Measurements from ENCODE around the gene PDK4. TPM values are rescaled to one million over a fixed set of nuclear protein-coding genes. Genes with fewer than 3 reads are reported as not detected.

Gene PDK4
- total and polyA plus RNA-seq, 10 of the 15 experiments (the other 5 are each of a cell fraction or from before 2014, with no cell fraction given), result 0.03 to 0.46 TPM; not detected in 8

DNA sequence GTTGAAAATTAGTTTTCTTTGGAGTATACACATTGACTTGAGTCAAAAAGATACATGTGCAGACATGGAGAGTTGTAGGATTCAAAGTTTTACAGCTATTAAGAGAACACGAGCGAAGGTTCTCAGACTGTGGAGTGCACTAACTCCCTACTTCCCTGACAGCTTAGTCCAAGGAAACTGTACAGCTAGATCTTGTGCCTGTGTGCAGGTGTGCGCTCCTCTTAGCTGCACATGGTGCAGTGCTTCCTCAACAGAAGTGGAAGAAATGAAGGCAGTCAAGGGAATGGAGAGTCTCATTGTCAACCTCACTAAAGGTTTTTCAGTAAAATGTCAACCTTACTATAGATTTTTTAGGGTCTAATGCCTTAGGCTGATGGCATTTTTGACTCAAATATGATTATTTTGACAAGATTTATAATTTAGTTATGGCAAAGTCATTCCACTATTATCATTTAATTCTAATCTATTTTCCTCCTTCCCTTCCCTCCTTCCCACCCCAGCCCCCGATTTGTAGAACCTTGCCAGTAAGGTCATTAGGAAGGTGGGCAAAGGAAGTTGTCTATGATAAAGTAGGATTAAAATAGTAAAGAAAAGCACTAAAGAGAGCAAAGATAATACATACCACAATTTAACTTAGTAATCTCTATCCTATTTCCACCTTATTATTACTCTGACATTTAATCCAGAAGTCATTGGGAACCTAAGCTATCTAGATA lies 13.6 kb downstream of the PDK4 start:
- WGBS (ENCODE audit: insufficient coverage, insufficient replicate concordance, low lambda C conversion rate, missing lambda C conversion rate), result 84% methylated on average over 4 of the region's 4 CpGs
- Histone ChIP-seq H3K4me3 (no peak overlapping the region), H3K36me3 (ENCODE audit: control insufficient read depth in 2 of 2, insufficient read depth in 2 of 2, low read length in 1 of 2) (no peaks in the 10 kb centered on the region), H4K20me1 (ENCODE audit: control insufficient read depth, insufficient read depth) (no peaks in the 10 kb centered on the region; the same call in 1 of the 2 replicates), H3K27ac (ENCODE audit: control insufficient read depth, insufficient read depth) (no peak overlapping the region), H3K27me3 (replicated peaks in 1 of 2; ENCODE audit: control insufficient read depth in 2 of 2, insufficient read depth in 2 of 2, low read length in 1 of 2) (no peaks in the 10 kb centered on the region), H3K9ac (ENCODE audit: control insufficient read depth, insufficient read depth, low read length) (no peak overlapping the region), H3K79me2 (ENCODE audit: control insufficient read depth, insufficient read depth, low read length) (no peaks in the 10 kb centered on the region), H3K9me3 (replicated peaks; ENCODE audit: control insufficient read depth, insufficient read depth, low read length) (no peaks in the 10 kb centered on the region), H2AFZ (ENCODE audit: control insufficient read depth, low read depth, low read length) (no peak overlapping the region), H3K4me2 (ENCODE audit: control insufficient read depth, insufficient read depth) (no peak overlapping the region), H3K4me1 (ENCODE audit: control insufficient read depth, insufficient read depth, low read length) (no peaks in the 10 kb centered on the region)
- FAIRE-seq (no peak), DNase-seq (ENCODE audit: low read depth, low spot score) (no peak), ATAC-seq (no peak)
- intact Hi-C loops (cut with micrococcal nuclease; ENCODE audit: unreplicated experiment), result no loop called here
- TF ChIP-seq, protein P1, sequence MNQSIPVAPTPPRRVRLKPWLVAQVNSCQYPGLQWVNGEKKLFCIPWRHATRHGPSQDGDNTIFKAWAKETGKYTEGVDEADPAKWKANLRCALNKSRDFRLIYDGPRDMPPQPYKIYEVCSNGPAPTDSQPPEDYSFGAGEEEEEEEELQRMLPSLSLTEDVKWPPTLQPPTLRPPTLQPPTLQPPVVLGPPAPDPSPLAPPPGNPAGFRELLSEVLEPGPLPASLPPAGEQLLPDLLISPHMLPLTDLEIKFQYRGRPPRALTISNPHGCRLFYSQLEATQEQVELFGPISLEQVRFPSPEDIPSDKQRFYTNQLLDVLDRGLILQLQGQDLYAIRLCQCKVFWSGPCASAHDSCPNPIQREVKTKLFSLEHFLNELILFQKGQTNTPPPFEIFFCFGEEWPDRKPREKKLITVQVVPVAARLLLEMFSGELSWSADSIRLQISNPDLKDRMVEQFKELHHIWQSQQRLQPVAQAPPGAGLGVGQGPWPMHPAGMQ (IDR thresholded peaks at IDR 0.05; ENCODE audit: borderline replicate concordance), result no peak
- TF ChIP-seq TCF12 (IDR thresholded peaks at IDR 0.05; ENCODE audit: low read depth, low read length) (no peak), POLR2AphosphoS2 (IDR thresholded peaks at IDR 0.05; ENCODE audit: low read depth, low read length) (no peak), TCF3 (IDR thresholded peaks at IDR 0.05; ENCODE audit: borderline replicate concordance, insufficient read depth, low read depth, low read length) (no peak), GABPA (IDR thresholded peaks at IDR 0.05; ENCODE audit: low read depth) (no peak), CEBPB (IDR thresholded peaks at IDR 0.05; ENCODE audit: borderline replicate concordance in 1 of 2, low read depth in 2 of 2, low read length in 2 of 2) (no peak), MYB (IDR thresholded peaks at IDR 0.05; ENCODE audit: borderline replicate concordance, low read depth, low read length) (no peak), NFIC (IDR thresholded peaks at IDR 0.05; ENCODE audit: low read depth, low read length) (no peak), NR2F1 (conservative IDR thresholded peaks at IDR 0.05) (no peak), ZZZ3 (IDR thresholded peaks at IDR 0.05; ENCODE audit: control insufficient read depth, insufficient read length, low read depth) (no peak)
- TF ChIP-seq, protein P2, sequence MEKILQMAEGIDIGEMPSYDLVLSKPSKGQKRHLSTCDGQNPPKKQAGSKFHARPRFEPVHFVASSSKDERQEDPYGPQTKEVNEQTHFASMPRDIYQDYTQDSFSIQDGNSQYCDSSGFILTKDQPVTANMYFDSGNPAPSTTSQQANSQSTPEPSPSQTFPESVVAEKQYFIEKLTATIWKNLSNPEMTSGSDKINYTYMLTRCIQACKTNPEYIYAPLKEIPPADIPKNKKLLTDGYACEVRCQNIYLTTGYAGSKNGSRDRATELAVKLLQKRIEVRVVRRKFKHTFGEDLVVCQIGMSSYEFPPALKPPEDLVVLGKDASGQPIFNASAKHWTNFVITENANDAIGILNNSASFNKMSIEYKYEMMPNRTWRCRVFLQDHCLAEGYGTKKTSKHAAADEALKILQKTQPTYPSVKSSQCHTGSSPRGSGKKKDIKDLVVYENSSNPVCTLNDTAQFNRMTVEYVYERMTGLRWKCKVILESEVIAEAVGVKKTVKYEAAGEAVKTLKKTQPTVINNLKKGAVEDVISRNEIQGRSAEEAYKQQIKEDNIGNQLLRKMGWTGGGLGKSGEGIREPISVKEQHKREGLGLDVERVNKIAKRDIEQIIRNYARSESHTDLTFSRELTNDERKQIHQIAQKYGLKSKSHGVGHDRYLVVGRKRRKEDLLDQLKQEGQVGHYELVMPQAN (conservative IDR thresholded peaks at IDR 0.05), result no peak
- TF ChIP-seq, protein P3, sequence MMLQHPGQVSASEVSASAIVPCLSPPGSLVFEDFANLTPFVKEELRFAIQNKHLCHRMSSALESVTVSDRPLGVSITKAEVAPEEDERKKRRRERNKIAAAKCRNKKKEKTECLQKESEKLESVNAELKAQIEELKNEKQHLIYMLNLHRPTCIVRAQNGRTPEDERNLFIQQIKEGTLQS (IDR thresholded peaks at IDR 0.05; ENCODE audit: borderline replicate concordance, extremely low read depth, low read depth, low read length), result no peak
- TF ChIP-seq, protein P4, sequence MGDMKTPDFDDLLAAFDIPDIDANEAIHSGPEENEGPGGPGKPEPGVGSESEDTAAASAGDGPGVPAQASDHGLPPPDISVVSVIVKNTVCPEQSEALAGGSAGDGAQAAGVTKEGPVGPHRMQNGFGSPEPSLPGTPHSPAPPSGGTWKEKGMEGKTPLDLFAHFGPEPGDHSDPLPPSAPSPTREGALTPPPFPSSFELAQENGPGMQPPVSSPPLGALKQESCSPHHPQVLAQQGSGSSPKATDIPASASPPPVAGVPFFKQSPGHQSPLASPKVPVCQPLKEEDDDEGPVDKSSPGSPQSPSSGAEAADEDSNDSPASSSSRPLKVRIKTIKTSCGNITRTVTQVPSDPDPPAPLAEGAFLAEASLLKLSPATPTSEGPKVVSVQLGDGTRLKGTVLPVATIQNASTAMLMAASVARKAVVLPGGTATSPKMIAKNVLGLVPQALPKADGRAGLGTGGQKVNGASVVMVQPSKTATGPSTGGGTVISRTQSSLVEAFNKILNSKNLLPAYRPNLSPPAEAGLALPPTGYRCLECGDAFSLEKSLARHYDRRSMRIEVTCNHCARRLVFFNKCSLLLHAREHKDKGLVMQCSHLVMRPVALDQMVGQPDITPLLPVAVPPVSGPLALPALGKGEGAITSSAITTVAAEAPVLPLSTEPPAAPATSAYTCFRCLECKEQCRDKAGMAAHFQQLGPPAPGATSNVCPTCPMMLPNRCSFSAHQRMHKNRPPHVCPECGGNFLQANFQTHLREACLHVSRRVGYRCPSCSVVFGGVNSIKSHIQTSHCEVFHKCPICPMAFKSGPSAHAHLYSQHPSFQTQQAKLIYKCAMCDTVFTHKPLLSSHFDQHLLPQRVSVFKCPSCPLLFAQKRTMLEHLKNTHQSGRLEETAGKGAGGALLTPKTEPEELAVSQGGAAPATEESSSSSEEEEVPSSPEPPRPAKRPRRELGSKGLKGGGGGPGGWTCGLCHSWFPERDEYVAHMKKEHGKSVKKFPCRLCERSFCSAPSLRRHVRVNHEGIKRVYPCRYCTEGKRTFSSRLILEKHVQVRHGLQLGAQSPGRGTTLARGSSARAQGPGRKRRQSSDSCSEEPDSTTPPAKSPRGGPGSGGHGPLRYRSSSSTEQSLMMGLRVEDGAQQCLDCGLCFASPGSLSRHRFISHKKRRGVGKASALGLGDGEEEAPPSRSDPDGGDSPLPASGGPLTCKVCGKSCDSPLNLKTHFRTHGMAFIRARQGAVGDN (IDR thresholded peaks at IDR 0.05), result no peak
- CTCF ChIA-PET, result interaction anchor here (0.6 to 1.2 kb wide), 2 partner anchors 17 to 282 kb away, joined by 3 read pairs; no protein-coding TSS in a partner anchor
- in situ Hi-C loops (cut with MboI), result no loop called here
- RAD21 ChIA-PET (ENCODE audit: unreplicated experiment), result no interaction called here
- POLR2A ChIA-PET, result interaction anchor here (1.1 kb wide), 1 partner anchor 18 kb away, joined by 3 read pairs; no protein-coding TSS in a partner anchor
- BruUV-seq (replicated peaks), result no TSS peak
- SMC1A ChIA-PET (ENCODE audit: uncharacterized antibody, unreplicated experiment), result interaction anchor here (0.8 to 1.2 kb wide), 2 partner anchors 56 to 103 kb away, joined by 4 read pairs; no protein-coding TSS in a partner anchor

Measured in GM12878 (cell line).